ENCODE data around the gene CRISPLD2. TPM values are rescaled to one million over a fixed set of nuclear protein-coding genes. Genes with fewer than 3 reads are reported as not detected.

CRISPLD2 gene
- total and polyA plus RNA-seq, 9 of the 15 experiments (the other 6 are each of a cell fraction or from before 2014, with no cell fraction given) = 0.03 to 0.24 (median 0.04) TPM; not detected in 4

- H3K27ac ChIP-seq (ENCODE audit: extremely low read depth, low read depth, low read length) = no peak overlapping the region
- H2AFZ ChIP-seq (ENCODE audit: low read depth, low read length) = no peak overlapping the region
- no peaks in the 10 kb centered on the region for H3K36me3 ChIP-seq (ENCODE audit: control insufficient read depth, insufficient read depth, low read length)
- H3K4me2 ChIP-seq (ENCODE audit: insufficient read depth, low read length) = no peak overlapping the region
- H3K27me3 ChIP-seq (ENCODE audit: control insufficient read depth in 2 of 2, insufficient read depth in 2 of 2, low read length in 2 of 2) = peaks cover 68 to 95% of the 10 kb centered on the region in 2 experiments
- H3K4me3 ChIP-seq = no peak overlapping the region
- FAIRE-seq = no peak
- in situ Hi-C loops (cut with MboI) = no loop called here
- DNase-seq (ENCODE audit: extremely low read depth in 1 of 4, low spot score in 3 of 4) = no peak
- WGBS (ENCODE audit: insufficient coverage, low coverage, missing lambda C conversion rate) = 11% methylated on average over 10 of the region's 10 CpGs
- peaks cover 8 to 12% of the 10 kb centered on the region in 2 experiments; a peak in 2 of 5 replicates for H3K4me1 ChIP-seq (replicated peaks in 1 of 2; ENCODE audit: control insufficient read depth in 2 of 2, insufficient read depth in 2 of 2, low read length in 2 of 2)
- no peaks in the 10 kb centered on the region for H3K79me2 ChIP-seq (ENCODE audit: control insufficient read depth, insufficient read depth, low read length)
- H3K9me1 ChIP-seq (ENCODE audit: control insufficient read depth, insufficient read depth, low read length) = no peaks in the 10 kb centered on the region
- peaks cover 5% of the 10 kb centered on the region for H3K9me3 ChIP-seq (replicated peaks; ENCODE audit: control insufficient read depth, insufficient read depth, low read depth, low read length)
- intact Hi-C loops (cut with micrococcal nuclease) = no loop called here
- no peak for ATAC-seq
- peaks cover 14% of the 10 kb centered on the region; the same call in 1 of the 2 replicates for H4K20me1 ChIP-seq (replicated peaks; ENCODE audit: control insufficient read depth, insufficient read depth, low read length)
- BruUV-seq (replicated peaks) = no TSS peak
- ChIA-PET CTCF (ENCODE audit: low intra/inter-chr PET ratio) (no interaction called here), POLR2A (interaction anchor here (0.6 kb wide), 1 partner anchor 314 kb away, joined by 3 read pairs; no protein-coding TSS in a partner anchor)
- H3K9ac ChIP-seq (ENCODE audit: insufficient read depth in 1 of 2, low read depth in 2 of 2, low read length in 2 of 2) = no peak overlapping the region
- TF ChIP-seq ZNF740 (CRISPR knock-in tag; IDR thresholded peaks at IDR 0.05) (no peak), ZNF740 (tag; IDR thresholded peaks at IDR 0.05) (no peak), GABPA (tag; conservative IDR thresholded peaks at IDR 0.05; ENCODE audit: low read depth) (no peak), MAZ (CRISPR knock-in tag; conservative IDR thresholded peaks at IDR 0.05 in 1 of 2, IDR thresholded peaks at IDR 0.05 in 1 of 2) (no peak), BHLHE40 (IDR thresholded peaks at IDR 0.05; ENCODE audit: low read length) (no peak), TCF7 (IDR thresholded peaks at IDR 0.05; ENCODE audit: borderline replicate concordance) (no peak), NFIX (CRISPR knock-in tag; IDR thresholded peaks at IDR 0.05; ENCODE audit: low read depth) (no peak), ZFPM2 (CRISPR knock-in tag; IDR thresholded peaks at IDR 0.05) (no peak), SRSF7 (optimal IDR thresholded peaks at IDR 0.05; ENCODE audit: low read depth, low read length) (no peak), POU5F1 (IDR thresholded peaks at IDR 0.05; ENCODE audit: borderline replicate concordance, low read depth, low read length, partially characterized antibody) (no peak), HMGXB4 (CRISPR knock-in tag; IDR thresholded peaks at IDR 0.05) (no peak), RBM25 (IDR thresholded peaks at IDR 0.05; ENCODE audit: low read depth, low read length, severe bottlenecking) (no peak), YY1 (IDR thresholded peaks at IDR 0.05; ENCODE audit: borderline replicate concordance in 1 of 3, control insufficient read depth in 1 of 3, extremely low read depth in 1 of 3, insufficient read depth in 3 of 3, insufficient read length in 1 of 3, insufficient replicate concordance in 2 of 3, low read depth in 1 of 3, low read length in 2 of 3) (no peak), RERE (CRISPR knock-in tag; IDR thresholded peaks at IDR 0.05; ENCODE audit: borderline replicate concordance) (no peak)
These were observed 3.3 kb upstream of the CRISPLD2 start for GRCh38 chr16:84816485-84816884.
